AG10803 (cell line): ENCODE measurements around the gene LRP1B.

ENCODE experiments used
- DNase-seq: peaks from one replicate; pipeline ENCODE4 v3.0.0; 2010; ENCODE audit warnings: low read depth
- H3K4me3 ChIP-seq: 2 replicates; pipeline ENCODE4 v1.5.1; 2011; ENCODE audit warnings: mild to moderate bottlenecking, low read length, control low read depth
- TF ChIP-seq, protein P1 (sequence below): conservative IDR thresholded peaks from 2 replicates; pipeline ENCODE4 v1.5.1; 2011; ENCODE audit warnings: mild to moderate bottlenecking, low read length, control low read depth, inconsistent platforms

The LRP1B gene

DNA sequence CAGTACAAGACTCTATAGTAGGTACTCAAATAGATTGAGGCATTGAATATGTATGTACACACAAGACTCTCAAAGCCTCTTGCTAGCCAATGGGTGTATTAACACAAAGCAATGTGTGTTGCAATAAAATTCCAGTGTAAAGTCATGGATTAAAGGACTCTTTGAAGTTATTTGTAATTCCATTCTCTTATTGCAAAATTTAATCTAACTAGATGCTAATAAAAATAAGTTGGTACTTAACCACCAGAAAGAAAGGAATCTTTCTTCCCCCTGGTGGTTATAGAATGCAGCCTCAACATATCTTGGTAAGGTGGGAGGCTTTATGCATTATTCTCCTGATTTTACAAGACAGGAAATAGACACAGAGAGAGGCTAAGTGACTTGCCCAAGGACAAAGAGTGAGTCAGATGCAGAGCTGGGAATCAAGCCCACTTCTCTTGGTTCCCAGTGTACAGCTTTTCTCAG is 18.0 kb downstream of the LRP1B start:
- TF ChIP-seq, protein P1, sequence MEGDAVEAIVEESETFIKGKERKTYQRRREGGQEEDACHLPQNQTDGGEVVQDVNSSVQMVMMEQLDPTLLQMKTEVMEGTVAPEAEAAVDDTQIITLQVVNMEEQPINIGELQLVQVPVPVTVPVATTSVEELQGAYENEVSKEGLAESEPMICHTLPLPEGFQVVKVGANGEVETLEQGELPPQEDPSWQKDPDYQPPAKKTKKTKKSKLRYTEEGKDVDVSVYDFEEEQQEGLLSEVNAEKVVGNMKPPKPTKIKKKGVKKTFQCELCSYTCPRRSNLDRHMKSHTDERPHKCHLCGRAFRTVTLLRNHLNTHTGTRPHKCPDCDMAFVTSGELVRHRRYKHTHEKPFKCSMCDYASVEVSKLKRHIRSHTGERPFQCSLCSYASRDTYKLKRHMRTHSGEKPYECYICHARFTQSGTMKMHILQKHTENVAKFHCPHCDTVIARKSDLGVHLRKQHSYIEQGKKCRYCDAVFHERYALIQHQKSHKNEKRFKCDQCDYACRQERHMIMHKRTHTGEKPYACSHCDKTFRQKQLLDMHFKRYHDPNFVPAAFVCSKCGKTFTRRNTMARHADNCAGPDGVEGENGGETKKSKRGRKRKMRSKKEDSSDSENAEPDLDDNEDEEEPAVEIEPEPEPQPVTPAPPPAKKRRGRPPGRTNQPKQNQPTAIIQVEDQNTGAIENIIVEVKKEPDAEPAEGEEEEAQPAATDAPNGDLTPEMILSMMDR: peak; percentile 33
- no peak overlapping the region for H3K4me3 ChIP-seq
- peak; percentile 64 for DNase-seq

DNA sequence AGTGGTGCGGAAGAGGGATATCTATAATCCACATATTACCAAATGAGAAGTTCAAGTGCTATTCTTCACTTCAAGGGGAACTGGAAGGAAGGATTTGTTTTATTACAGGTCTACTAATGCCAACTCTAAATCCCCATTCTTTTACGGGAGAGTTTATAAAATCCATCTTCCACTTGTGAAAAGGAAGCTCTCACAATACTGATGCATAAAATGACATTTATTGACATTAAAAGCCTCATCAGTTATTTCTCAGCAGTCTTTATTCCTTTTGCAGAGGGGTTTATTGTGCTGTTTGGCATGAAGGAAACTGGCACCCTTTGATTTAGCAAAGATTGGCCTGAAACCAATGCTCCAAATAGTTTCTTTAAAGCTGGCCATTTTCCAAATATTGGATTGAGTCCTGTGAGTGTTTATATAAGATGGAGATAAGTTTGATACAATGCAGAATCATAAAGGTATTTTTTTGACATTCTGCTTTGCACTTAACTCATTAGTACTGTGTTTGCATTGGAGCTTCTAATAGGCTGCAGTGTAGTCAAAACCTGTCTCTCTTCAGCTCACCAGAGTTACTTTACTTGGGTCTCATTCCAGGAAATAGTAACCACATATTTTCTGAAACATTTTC is 26.6 kb downstream of the LRP1B start:
- H3K4me3 ChIP-seq: no peak overlapping the region
- DNase-seq: no peak
- TF ChIP-seq, protein P1: no peak

GRCh38 chr2:142100970-142101369 is 29.8 kb downstream of the LRP1B start:
- no peak for DNase-seq
- no peak overlapping the region for H3K4me3 ChIP-seq
- TF ChIP-seq, protein P1: no peak

DNA sequence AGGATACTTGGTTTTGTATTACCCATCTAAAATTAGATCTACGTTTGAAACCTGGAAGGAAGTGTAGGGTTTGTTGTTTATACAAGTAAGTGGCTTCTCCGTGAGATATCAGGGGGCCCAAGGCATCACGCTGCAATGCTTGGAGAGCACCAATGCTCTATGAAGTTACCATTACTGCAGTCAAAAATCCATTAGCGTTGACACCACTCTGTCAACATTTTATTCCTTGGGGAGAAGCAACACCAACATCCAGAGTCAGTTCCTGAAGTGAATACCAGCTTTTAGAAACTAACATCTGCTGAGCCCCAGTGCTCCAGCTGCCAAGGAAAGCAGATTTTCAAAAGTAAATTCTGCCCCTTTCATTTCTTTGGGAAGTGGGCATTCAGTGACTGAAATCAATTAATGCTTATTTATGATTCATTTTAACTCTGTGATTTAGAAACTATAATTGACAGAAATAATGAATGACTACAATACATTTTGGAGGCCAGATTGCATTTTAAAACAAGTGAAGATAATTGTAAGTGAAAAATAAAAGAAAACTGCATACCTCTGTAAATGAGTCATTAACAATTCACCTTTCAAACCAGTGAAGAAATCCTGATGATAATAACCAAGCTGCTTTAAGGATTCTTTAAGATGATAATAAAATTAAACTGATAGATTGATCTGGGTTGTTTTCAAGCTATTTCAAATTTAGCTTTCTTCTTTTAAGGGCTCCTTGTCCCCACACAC is 30.5 kb downstream of the LRP1B start:
- TF ChIP-seq, protein P1: no peak
- H3K4me3 ChIP-seq: no peak overlapping the region
- DNase-seq: no peak

DNA sequence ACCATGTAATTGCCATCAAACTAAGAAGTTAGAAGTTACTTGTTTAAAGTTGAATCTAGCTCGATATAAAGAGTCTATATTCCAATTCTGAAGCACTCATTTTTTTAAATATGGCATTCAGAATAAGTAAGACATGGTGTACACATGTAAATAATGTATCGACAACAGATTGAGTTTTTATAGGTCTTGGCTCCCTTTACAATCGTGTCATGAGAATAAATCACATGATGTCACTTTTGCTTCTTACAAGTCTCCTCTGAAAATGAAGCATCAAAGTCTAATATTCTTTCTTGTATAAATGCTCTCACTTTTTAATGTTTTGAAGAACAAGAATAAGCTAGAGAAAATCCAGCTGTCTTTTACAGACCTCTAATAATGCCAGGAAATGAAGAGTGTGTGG is 33.1 kb downstream of the LRP1B start:
- H3K4me3 ChIP-seq: no peak overlapping the region
- no peak for DNase-seq
- TF ChIP-seq, protein P1: no peak

- no peak overlapping the region for H3K4me3 ChIP-seq
Observed at GRCh38 chr2:142095647-142096046, 35.2 kb downstream of the LRP1B start.

DNA sequence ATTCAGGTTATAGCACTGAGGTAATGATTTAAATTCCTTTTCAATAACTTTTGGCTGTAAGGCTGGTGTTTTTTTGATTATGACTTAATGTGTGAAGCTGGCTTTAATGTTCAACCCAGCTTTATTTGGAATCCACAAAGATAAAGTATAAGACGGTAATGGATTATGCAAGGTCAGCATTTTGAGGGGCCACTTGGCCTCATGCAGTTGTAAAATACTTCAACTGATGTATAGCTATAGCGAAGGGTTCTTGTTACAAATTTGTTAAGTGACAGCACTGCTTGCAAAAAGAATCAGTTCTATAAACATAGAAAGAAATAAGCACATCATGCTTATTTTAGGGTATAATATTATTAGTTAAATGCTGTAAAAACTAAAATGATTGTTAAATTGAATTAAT is 36.6 kb downstream of the LRP1B start:
- TF ChIP-seq, protein P1: no peak
- DNase-seq: no peak
- no peak overlapping the region for H3K4me3 ChIP-seq

More at GRCh38 chr2:142095647-142096046, 35.2 kb downstream of the LRP1B start:
- TF ChIP-seq, protein P1: no peak
- no peak for DNase-seq
